Activated T-helper 2 cell treated with anti-CD3 and anti-CD28 coated beads, Interferon-gamma antibody, Interleukin-2, Interleukin-4, amounts not matched to agents 10 μg/mL and 5 μg/mL and 100 μg/mL, durations not matched to agents 14 hours and 24 hours and 36 hours (primary cell): ENCODE data around the gene TNFAIP3. TPM values are rescaled to one million over a fixed set of nuclear protein-coding genes. Genes with fewer than 3 reads are reported as not detected.
"Not testable (repeated sequence)": the region's sequence is repeated elsewhere in the genome, so short reads cannot be mapped to it uniquely, and the experiment has no call there.

Source experiments
- DNase-seq: peaks from one replicate; pipeline ENCODE4 v3.0.0; 2021; ENCODE audit warnings: low spot score
- H3K27ac Mint-ChIP-seq: one replicate; pipeline ENCODE4 v1.8.0; 2021; ENCODE audit warnings: mixed read lengths
- H3K27me3 Mint-ChIP-seq: one replicate; pipeline ENCODE4 v1.8.0; 2021; ENCODE audit warnings: low read depth, mixed read lengths
- H3K36me3 Mint-ChIP-seq: one replicate; pipeline ENCODE4 v1.8.0; 2021; ENCODE audit warnings: low read depth, mixed read lengths
- H3K4me1 Mint-ChIP-seq: one replicate; pipeline ENCODE4 v1.8.0; 2021; ENCODE audit warnings: low read depth, mixed read lengths
- H3K4me3 Mint-ChIP-seq: one replicate; pipeline ENCODE4 v1.8.0; 2021; ENCODE audit warnings: low read depth, mild to moderate bottlenecking, moderate library complexity, mixed read lengths
- H3K9me3 Mint-ChIP-seq: one replicate; pipeline ENCODE4 v1.8.0; 2021; ENCODE audit warnings: mixed read lengths
- intact Hi-C: fragments of 100-400 bp; cut with micrococcal nuclease; formaldehyde crosslinking; loops from one replicate; pipeline ENCODE4 v1.15.1; 2023
- total RNA-seq: library from RNA; stranded (reverse); gene quantifications from 2 replicates; pipeline ENCODE4 v1.2.3, GENCODE V29; 2022

TNFAIP3 gene
- total RNA-seq, 1 donor from 2014 or later: 251 TPM

- Mint-ChIP-seq H3K9me3 (peaks cover 40% of the 10 kb centered on the region), H3K27ac (no peak overlapping the region), H3K4me3 (no peak overlapping the region), H3K27me3 (no peaks in the 10 kb centered on the region), H3K36me3 (peaks cover 42% of the 10 kb centered on the region), H3K4me1 (peaks cover 22% of the 10 kb centered on the region)
- DNase-seq: no peak
- intact Hi-C loops: no loop called here
Measured at GRCh38 chr6:137890983-137891537, 24.0 kb downstream of the TNFAIP3 start.

GRCh38 chr6:137892271-137892708 lies 25.2 kb downstream of the TNFAIP3 start:
- Mint-ChIP-seq H3K9me3 (peaks cover 32% of the 10 kb centered on the region), H3K36me3 (peaks cover 31% of the 10 kb centered on the region), H3K27me3 (no peaks in the 10 kb centered on the region), H3K4me1 (peaks cover 21% of the 10 kb centered on the region), H3K4me3 (no peak overlapping the region), H3K27ac (no peak overlapping the region)
- intact Hi-C loops: no loop called here
- no peak for DNase-seq

- peaks cover 21% of the 10 kb centered on the region for H3K4me1 Mint-ChIP-seq
- no peak overlapping the region for H3K4me3 Mint-ChIP-seq
- intact Hi-C loops: no loop called here
- H3K9me3 Mint-ChIP-seq: peaks cover 23% of the 10 kb centered on the region
- no peak overlapping the region for H3K27ac Mint-ChIP-seq
- H3K36me3 Mint-ChIP-seq: peaks cover 23% of the 10 kb centered on the region
- DNase-seq: no peak
- H3K27me3 Mint-ChIP-seq: no peaks in the 10 kb centered on the region
Measured at GRCh38 chr6:137893181-137893580, 26.1 kb downstream of the TNFAIP3 start.

- DNase-seq: no peak
- Mint-ChIP-seq H3K4me3 (no peak overlapping the region), H3K27me3 (no peaks in the 10 kb centered on the region), H3K36me3 (peaks cover 18% of the 10 kb centered on the region), H3K4me1 (peaks cover 21% of the 10 kb centered on the region), H3K9me3 (peaks cover 17% of the 10 kb centered on the region), H3K27ac (no peak overlapping the region)
- intact Hi-C loops: no loop called here
Measured at GRCh38 chr6:137893726-137894125, 26.7 kb downstream of the TNFAIP3 start.

- H3K27ac Mint-ChIP-seq, DNase-seq, intact Hi-C loops, H3K4me3 Mint-ChIP-seq, H3K27me3 Mint-ChIP-seq: not testable (repeated sequence)
- Mint-ChIP-seq H3K36me3 (peaks cover 11% of the 10 kb centered on the region), H3K9me3 (peaks cover 11% of the 10 kb centered on the region), H3K4me1 (peaks cover 21% of the 10 kb centered on the region)
Measured at GRCh38 chr6:137894378-137894777, 27.3 kb downstream of the TNFAIP3 start.

GRCh38 chr6:137894779-137895385 lies 27.8 kb downstream of the TNFAIP3 start:
- Mint-ChIP-seq H3K36me3 (peaks cover 7% of the 10 kb centered on the region), H3K27me3 (no peaks in the 10 kb centered on the region), H3K9me3 (peaks cover 7% of the 10 kb centered on the region), H3K27ac (no peak overlapping the region), H3K4me1 (peaks cover 21% of the 10 kb centered on the region), H3K4me3 (no peak overlapping the region)
- DNase-seq: no peak
- intact Hi-C loops: no loop called here

GRCh38 chr6:137896647-137897046 lies 29.6 kb downstream of the TNFAIP3 start:
- no peak for DNase-seq
- Mint-ChIP-seq H3K9me3 (peaks cover 6% of the 10 kb centered on the region), H3K36me3 (peaks cover 2% of the 10 kb centered on the region), H3K4me1 (peaks cover 24% of the 10 kb centered on the region), H3K27ac (no peak overlapping the region), H3K4me3 (no peak overlapping the region), H3K27me3 (no peaks in the 10 kb centered on the region)
- intact Hi-C loops: no loop called here

GRCh38 chr6:137900815-137901214 lies 33.8 kb downstream of the TNFAIP3 start:
- intact Hi-C loops: no loop called here
- Mint-ChIP-seq H3K9me3 (peaks cover 3% of the 10 kb centered on the region), H3K4me1 (peaks cover 43% of the 10 kb centered on the region)

GRCh38 chr6:137901454-137901853 lies 34.4 kb downstream of the TNFAIP3 start:
- peaks cover 3% of the 10 kb centered on the region for H3K9me3 Mint-ChIP-seq
- intact Hi-C loops: no loop called here

More at GRCh38 chr6:137900815-137901214, 33.8 kb downstream of the TNFAIP3 start:
- no peak overlapping the region for H3K4me3 Mint-ChIP-seq
- DNase-seq: no peak
- H3K36me3 Mint-ChIP-seq: peaks cover 3% of the 10 kb centered on the region
- H3K27ac Mint-ChIP-seq: no peak overlapping the region
- no peaks in the 10 kb centered on the region for H3K27me3 Mint-ChIP-seq

GRCh38 chr6:137902699-137903098 lies 35.6 kb downstream of the TNFAIP3 start:
- H3K4me1 Mint-ChIP-seq: peaks cover 52% of the 10 kb centered on the region
- H3K27ac Mint-ChIP-seq: peak overlapping the region; percentile 5
- no peak overlapping the region for H3K4me3 Mint-ChIP-seq
- intact Hi-C loops: no loop called here
- no peak for DNase-seq
- peaks cover 3% of the 10 kb centered on the region for H3K9me3 Mint-ChIP-seq
- peaks cover 3% of the 10 kb centered on the region for H3K36me3 Mint-ChIP-seq
- H3K27me3 Mint-ChIP-seq: no peaks in the 10 kb centered on the region

More at GRCh38 chr6:137901454-137901853, 34.4 kb downstream of the TNFAIP3 start:
- Mint-ChIP-seq H3K27ac (peak overlapping the region; percentile 28), H3K36me3 (peaks cover 3% of the 10 kb centered on the region), H3K4me3 (no peak overlapping the region), H3K27me3 (no peaks in the 10 kb centered on the region), H3K4me1 (peaks cover 45% of the 10 kb centered on the region)
- no peak for DNase-seq

GRCh38 chr6:137903274-137903932 lies 36.3 kb downstream of the TNFAIP3 start:
- intact Hi-C loops: no loop called here
- peak overlapping the region; percentile 61 for H3K4me3 Mint-ChIP-seq
- H3K27ac Mint-ChIP-seq: peak overlapping the region; percentile 97
- no peaks in the 10 kb centered on the region for H3K27me3 Mint-ChIP-seq
- peaks cover 3% of the 10 kb centered on the region for H3K36me3 Mint-ChIP-seq
- H3K4me1 Mint-ChIP-seq: peaks cover 54% of the 10 kb centered on the region
- H3K9me3 Mint-ChIP-seq: peaks cover 3% of the 10 kb centered on the region
- DNase-seq: no peak

GRCh38 chr6:137903933-137904821 lies 37.1 kb downstream of the TNFAIP3 start:
- DNase-seq: peak; percentile 44
- H3K4me3 Mint-ChIP-seq: peak overlapping the region; percentile 61
- H3K4me1 Mint-ChIP-seq: peaks cover 62% of the 10 kb centered on the region

More at GRCh38 chr6:137903933-137904821, 37.1 kb downstream of the TNFAIP3 start:
- Mint-ChIP-seq H3K36me3 (peaks cover 3% of the 10 kb centered on the region), H3K27me3 (no peaks in the 10 kb centered on the region), H3K9me3 (peaks cover 3% of the 10 kb centered on the region), H3K27ac (peak overlapping the region; percentile 97)
- intact Hi-C loops: loop anchor here (1.0 kb wide), 3 partner anchors 31 to 227 kb away; no protein-coding TSS in a partner anchor
